Measurements from ENCODE around the gene ASAP2.

DNA sequence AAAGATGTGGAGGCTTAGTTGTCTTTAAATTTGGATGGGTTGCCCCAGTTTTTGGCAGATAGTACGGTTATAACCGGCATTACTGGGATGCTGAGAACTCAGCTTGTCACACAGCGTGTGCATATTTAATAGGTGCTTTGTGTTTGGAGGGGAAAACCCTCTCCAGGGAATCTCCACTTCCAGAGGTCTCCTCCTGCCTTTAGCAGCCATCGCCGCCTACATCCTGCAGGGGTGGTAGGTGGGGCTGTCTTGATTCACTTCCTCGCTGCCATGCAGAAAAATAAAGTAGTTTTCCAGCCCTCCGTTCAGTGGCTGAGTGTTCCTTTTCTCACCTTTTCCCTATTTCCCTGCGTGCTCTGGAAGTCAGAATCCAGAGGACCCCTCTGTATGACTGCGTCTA, 140.3 kb downstream of the ASAP2 start:
- TF ChIP-seq, protein P1, sequence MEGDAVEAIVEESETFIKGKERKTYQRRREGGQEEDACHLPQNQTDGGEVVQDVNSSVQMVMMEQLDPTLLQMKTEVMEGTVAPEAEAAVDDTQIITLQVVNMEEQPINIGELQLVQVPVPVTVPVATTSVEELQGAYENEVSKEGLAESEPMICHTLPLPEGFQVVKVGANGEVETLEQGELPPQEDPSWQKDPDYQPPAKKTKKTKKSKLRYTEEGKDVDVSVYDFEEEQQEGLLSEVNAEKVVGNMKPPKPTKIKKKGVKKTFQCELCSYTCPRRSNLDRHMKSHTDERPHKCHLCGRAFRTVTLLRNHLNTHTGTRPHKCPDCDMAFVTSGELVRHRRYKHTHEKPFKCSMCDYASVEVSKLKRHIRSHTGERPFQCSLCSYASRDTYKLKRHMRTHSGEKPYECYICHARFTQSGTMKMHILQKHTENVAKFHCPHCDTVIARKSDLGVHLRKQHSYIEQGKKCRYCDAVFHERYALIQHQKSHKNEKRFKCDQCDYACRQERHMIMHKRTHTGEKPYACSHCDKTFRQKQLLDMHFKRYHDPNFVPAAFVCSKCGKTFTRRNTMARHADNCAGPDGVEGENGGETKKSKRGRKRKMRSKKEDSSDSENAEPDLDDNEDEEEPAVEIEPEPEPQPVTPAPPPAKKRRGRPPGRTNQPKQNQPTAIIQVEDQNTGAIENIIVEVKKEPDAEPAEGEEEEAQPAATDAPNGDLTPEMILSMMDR (optimal IDR thresholded peaks at IDR 0.05 in 1 of 3, IDR thresholded peaks at IDR 0.05 in 1 of 3, conservative IDR thresholded peaks at IDR 0.05 in 1 of 3; ENCODE audit: extremely low read depth in 1 of 3, insufficient read depth in 2 of 3, low read length in 3 of 3): no peak
- TF ChIP-seq EZH2 (IDR thresholded peaks at IDR 0.05; ENCODE audit: low read length): no peak
